HG03039 (cell line): Measurements from ENCODE around the gene KIAA1614.

Experiments
- ATAC-seq: cut with Tn5 transposase; IDR thresholded peaks from one replicate; pipeline ENCODE4 v1.9.1; 2021; ENCODE audit warnings: mild to moderate bottlenecking, moderate library complexity; ENCODE audit not compliant: unreplicated experiment

Gene KIAA1614

DNA sequence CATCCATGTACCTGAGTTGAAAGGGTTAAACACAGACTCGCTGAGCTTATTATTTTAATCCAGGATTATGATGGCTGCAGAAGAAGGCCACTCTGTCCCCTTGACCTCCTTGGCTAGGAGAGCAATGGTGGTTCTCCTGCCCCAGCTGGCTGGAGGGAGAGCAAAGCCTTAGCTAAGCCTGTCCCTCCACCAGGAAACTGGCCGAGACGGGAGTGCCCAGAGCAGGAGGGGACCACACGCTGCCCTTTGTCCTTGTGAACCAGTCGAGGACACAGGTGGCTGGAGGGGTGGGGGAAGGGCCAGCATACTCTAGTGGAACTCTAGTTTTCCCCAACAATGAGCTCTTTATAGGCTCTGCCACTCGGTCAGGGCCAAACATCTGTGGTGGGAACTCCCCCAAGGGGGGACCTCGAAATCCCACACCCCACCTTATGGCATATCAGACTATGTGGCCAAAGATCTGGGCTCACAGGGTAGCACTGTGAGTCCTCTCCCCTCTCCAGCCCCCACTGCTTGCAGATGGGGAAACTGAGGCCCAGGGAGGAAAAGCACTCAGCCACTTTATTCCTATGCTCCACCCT is 12.9 kb downstream of the KIAA1614 start:
- no peak for ATAC-seq

DNA sequence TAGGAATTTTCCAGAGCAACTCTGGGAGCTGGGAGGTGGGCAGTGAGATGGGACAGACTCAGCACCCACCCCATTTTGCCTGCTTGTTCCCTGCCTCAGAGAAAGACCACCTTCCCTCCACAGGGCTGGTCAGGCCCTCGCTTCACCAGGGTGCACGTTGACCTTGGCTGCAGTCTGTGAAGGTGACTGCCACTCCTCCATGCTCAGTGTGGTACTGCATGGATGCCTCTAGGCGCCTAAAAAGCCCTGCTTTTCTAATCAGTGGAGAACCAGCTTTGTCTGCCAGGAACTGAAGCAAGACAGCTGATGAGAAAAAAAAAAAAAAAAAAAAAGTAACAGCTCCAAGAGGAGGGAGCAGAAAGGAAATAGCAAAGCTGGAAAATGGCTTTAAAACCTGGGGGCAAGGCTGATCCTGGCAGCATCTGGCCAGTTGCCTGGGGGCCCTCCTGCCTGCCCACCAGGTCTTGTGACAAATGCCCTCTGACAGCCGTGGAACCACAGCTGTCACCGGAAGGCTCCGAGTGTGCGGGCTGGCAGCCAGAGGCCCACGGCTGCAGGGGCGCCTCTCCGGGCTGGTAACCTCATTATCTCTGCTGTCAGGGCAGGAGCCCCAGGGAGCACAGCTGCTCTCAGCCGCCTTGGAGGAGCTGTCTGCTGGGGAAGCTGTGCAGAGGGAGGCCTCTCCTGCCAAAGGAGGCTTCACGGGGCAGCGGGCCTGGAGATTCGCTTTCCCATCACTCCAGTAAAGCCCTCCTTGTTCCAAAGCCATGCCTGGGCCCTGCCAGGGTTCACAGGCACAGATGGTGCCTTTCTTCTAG is 13.7 kb downstream of the KIAA1614 start:
- ATAC-seq: no peak

DNA sequence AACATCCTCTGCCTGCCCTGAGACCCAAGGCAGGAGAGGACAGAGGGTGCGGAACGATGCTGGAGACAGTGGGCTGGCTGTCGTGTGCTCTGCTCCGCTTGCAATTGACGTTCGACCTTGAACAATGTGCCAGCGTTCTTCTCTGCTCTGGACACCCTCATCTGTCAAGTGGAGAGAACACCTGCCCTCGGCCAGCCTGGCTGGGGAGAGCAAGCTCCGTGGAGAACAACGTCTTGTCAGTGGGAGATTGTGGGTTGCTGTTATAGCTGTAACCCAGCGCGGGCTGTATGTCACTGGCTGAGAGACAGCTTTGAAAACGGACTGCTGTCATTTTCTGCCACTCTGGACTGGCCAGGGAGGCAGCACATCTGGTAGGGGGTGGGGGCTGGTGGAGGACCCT is 14.7 kb downstream of the KIAA1614 start:
- ATAC-seq: no peak

DNA sequence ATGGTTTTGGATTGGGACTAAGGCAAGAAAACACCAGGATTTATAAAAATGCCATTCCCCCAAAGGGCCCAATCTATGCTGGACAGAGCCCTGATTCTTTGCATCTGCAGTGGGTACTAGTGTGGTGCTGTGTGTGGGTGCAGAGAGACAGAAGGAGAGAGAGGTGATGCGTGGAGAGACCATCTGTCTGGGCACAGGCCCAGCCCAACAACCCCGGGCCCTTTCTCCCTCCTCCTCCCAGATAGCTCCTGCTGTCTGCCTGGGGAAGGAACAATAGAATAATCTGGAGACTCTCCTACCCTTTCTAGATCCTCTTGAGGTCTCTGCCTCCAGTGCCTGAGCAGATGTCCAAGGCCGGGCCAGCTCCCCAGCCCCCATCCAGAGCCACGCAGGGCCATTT is 15.1 kb downstream of the KIAA1614 start:
- ATAC-seq: no peak

DNA sequence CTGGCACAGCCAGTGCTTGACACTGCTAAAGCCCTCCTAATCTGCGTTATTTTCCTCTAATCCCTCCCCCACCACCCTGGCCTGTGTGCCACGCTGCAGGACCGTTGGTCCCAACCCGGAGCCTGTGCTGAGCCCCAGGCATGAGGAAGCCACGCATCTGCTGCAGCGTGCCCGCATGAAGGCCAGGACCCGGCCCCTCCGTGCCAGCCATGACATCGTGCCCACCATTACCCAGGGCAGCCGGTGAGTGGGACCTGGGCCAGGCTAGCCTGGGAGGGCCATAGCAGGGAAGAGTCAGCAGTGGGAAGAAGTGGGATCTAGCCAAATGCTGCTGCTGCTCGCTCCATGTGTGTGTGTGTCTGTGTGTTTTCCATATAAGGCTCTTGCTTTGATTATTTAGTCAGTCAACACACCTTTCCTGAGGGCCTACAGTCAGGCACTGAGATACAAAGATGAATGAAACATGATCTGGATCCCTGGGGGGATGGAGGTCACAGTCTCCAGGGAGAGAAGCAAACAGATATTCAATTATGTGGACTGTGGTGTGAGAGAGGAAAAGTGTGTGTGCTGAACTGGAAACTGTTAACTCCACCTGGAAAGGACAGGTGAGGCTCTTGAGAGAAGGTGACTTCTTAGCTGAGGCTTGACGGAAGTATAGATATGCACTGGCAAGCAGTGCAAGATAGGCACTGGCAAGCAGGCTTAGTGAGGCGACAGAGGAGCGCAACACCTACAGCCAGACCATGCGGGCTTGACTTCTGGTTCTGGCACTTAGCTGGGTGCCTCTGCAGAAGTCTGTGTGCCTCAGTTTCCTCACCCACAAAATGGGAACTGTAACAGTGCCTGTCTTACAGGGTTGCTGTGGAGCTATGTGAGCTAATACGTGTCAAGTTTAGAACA is 15.9 kb downstream of the KIAA1614 start:
- no peak for ATAC-seq

DNA sequence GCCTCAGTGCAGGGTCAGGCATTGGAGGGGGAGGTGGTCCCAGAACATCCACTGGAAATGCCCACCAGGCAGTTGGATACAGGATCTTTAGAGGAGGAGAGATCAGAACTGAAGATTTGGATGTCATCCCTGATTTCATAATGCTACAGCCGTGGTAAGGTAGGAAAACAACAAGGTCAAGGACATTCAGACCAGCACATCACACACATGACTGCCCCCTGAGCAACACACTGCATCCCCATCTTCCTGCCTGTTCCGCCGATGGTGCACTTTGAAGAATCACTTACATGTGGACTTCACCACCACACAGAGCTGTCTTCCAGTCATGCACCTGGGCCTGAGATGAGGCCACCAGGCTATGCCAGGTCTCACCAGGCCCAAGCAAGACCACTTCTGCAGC is 16.7 kb downstream of the KIAA1614 start:
- ATAC-seq: no peak

DNA sequence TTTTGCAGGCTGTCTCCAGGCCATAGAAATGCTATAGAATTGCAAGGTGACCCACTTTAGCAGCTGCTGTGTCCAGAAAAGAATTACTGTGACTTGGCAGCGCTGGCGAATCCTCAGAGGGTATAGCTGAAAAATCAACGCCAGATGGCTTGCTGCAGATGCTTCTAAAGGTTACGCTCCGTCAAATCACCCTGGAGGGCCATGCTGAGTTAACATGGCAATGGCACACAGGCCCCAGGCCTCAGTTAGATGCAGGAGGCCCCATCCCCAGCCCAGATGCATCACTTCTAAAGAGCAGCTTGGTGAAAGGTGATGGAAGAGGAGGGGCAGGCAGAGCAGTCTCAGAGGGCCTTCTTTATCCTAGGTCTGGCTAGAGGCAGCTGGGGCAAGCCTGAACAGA is 18.0 kb downstream of the KIAA1614 start:
- ATAC-seq: no peak

DNA sequence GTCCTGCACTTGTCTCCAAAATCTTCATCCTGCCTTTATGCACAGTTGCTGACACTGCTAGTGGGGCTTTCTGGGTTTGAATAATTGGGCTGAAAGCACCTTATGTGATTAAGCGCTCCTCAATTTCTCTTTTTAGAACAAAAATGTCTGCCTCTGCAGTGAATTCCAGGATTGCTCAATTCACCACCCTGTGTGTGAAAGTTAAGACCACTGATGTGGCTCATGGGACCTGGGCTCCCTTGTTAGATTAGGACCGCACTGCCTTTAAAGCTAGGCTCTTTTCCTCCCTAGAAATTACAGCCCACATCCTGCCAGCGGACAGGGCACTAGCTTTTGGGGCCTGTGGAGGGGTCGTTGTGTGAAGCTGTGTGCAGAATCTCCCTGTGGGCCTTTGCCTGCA is 18.8 kb downstream of the KIAA1614 start:
- ATAC-seq: no peak

DNA sequence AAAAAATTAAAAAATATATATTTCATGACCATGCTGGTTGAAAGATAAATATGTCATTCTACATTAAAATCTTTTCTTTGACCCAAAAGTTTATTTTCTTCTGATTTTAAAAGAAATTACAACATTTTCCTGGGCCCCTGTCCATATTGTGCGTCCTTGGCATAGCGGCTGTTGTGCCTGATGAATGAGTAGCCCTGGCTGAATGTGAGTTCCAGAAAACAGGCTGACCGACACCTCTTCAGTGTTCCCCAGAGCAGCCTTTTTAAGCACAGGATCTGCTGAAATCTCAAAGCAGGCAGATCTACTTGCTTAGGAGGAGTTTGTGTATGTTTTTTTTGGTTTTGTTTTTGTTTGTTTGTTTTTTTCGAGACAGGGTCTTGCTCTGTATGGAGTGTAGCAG is 19.7 kb downstream of the KIAA1614 start:
- ATAC-seq: no peak

DNA sequence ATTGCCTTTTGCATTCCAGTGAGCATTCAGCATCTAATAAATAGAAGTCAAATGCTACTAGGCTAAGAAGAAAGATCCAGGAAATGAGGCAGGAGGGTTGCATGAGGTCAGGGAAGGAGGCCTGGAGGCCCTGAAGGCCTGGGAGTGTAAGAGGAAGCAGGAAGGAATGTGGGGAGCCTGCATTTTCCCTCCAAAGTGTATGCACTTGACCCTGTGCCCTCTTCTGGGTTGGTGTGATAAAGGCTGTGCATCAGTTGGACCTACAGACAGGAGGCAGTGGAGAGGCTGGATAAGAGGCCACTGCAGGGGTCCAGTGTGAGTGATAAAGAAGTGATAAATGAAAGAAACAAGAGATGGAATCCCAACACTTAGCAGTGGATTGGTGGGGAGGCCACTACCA is 20.4 kb downstream of the KIAA1614 start:
- ATAC-seq: no peak

DNA sequence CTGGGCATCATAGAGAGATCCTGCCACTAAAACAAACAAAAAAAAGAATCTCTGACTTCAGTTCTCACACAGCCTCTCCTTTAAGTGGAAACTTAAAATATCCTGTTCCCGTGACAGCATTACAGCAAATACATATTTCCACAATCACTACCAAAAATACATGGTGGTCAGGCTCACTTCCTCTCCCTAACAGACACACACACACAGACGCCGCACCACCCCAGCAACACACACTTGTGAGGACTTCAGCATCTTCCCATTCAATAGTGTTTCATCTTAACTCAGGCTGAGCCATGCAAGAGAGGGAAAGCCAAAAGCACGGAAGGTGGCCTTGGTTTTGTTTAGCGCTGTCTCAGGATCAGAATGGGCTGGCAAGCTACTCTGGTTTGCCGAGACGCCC is 21.9 kb downstream of the KIAA1614 start:
- no peak for ATAC-seq

DNA sequence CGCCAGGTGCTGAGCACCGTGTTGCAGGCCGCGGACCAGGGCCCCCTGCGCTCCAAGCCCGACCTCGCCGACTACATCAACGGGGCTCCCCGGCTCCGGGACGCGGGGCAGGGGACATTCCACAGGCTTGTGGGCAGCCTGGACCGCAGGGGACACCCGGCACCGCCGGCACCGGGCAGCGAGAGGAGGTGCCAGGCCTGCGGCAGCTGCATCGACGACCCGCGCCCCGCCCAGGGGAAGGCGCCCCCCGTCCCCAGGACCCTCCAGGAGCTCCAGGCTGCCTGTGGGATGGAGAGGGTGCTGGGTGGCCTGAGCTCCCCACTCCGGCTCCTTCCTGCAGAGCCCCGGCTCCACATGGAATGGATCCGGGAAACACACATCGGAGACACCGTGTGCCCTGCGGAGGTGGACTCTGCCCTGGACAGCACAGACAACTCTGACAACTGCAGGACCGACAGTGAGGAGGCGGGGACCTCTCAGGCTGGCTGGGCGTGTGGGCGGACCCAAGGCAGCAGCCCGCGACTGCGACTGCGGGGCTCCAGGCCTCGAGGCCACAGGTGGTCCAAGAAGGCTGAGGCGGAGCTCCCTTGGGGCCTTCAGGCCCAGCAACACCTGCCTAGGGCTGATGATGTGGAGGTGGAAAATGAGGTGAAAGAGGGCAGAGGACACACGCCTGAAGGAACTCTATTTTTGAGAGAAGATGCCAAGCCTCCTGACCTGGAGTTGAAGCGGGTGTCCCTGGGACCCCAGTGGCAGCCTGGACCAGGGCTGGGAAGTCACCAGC is 22.8 kb downstream of the KIAA1614 start:
- no peak for ATAC-seq

DNA sequence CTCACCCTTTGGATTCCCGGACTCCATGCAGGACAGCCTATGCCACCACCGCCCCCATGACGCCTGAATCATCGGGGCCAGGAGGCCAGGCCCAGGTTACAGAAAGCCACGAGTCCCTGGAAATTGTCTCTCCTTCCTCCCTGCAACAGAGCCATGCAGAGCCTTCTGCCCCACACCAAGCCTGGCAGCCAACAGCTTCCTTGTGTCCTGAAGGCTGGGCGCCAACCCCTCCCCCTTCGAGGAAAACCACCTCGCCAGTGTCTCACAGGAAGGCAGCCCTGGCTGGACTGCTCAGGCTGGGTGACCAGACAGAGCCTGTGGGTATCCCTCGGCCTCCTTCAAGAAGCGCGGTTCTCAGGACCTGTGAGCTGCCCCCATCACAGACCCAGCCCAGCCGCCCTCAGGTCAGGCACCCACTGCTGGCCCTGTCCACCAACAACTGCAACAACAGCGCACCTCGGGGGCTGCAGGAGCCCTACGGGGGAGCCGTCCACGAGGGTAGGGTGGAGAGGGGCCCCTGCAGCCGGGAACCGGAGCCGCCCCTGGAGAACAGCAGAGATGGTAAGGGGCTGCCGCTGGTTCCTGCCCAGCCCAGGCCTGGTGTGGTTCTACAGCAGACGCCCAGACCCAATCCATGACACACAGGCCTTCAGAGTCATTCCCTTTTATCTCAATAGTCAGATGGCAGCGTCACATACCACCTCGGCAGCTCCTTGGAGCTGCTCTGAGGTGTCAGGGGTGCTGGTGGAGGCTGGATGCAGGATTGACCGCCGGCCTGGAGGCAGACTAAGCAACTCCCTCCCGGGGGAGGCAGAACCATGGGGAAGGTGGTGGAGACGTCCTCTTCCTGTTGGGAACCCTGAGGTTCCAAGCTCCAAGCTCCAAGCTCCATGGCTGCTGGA is 23.7 kb downstream of the KIAA1614 start:
- no peak for ATAC-seq

DNA sequence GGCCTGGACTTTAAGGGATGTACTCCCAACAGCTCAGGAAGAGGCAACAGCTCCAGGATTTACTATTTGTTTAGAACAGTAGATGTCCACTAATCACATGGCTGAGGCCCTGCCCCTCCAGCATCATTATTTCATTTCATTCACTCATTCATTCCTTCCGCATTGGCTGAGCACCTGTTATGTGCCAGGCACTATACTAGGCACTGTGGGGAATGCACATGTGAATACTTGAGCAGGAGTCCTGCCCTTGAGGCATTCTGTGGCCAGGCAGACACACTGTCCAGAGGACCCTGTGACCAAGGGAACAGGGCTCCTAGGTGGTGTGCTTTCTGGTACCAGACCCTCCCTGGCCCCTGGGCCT is 24.3 kb downstream of the KIAA1614 start:
- ATAC-seq: no peak

DNA sequence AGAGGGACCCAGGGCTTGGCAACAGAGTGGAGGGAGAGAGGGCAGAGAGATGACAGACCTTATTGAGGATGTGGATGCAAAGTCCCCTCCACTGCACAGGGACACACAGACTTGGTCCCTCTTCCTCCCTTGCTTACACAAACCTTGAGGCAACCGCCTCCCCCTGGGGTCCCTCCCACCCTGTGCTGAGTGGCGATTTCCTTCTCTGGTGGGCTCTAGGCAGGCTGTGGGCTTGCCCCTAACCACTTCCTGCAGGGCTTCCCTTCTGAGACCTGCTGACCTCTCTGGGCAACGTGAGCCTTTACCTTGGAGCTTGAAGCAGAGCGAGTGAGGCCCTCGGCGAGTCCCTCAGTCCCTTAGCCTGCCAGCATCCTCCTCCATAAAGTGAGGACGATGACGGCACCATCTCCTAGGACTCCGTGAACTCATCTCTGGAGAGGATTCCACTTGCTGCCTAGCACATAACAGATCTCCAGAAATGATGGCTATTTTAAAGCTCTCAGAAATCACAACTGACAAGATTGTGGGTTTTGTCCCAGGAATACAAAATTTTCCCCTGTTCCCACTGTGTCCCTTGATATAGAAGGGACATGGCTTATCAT is 25.0 kb downstream of the KIAA1614 start:
- no peak for ATAC-seq

DNA sequence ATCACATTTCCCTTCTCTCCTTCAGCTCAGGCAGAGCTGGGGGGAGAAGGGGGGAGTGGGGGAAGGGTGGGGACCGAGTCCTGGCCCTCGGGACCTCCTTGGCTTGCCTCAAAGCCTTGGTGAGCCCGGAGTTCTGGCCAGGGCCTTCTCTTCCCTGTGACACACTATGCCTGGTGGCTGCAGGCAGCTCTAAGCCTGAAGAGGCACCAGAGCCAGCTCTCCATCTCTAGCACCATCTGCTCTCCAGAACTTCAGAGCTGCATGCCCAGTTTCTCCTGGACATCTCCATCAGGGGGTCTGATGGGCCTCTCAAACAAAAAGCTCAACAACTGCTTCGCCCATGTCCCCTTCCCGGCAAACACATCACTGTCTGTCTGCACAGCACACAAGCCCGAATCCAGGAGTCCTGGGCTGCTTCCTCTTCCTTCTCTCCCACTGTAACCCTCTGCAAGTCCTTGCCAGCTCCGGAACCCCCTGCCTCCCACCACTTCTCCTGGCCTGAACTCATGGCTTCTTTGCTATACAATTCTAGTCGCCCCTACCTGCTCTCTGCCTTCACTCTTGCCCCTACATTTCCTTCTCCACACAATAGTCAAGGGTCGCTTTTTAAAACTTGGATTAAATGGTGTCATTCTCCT is 26.5 kb downstream of the KIAA1614 start:
- no peak for ATAC-seq

DNA sequence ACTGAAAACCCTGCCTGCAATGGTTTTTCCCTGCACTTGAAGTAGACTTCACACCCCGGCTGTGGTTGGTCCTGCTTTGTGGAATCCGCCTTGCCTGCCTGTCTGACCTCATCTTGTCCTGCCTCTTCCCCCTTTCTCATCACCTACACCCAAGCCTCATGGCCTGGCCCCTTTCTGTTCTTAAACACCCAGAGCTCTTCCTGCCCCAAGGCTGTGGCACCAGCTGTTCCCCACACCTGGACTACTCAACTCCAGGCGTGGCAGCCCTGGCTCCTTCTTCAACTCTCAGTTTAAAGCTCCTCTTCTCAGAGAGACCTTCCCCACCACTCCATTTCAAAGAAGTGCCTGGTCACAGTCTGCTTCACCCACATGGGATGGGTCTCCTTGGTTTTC is 27.0 kb downstream of the KIAA1614 start:
- no peak for ATAC-seq

DNA sequence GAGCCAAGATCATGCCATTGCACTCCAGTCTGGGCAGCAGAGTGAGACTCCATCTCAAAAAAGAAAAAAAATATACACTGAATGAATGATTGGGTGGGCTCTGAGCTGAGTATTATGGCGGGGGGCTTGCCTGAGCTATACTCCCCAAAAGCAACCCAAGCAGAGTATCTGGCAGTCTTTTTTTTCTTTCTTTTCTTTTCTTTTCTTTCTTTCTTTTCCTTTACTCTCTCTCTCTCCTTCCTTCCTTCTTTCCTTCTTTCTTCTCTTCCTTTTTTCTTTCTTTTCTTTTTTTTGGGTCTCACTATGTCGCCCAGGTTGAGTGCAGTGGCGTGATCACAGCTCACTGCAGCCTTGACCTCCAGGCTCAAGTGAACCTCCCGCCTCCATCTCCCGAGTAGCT is 27.7 kb downstream of the KIAA1614 start:
- ATAC-seq: no peak
